UCSD-AML1 (cell line): ENCODE data around the gene RMP24.

Experiments
- DNase-seq: peaks from one replicate; lab custom pipeline; 2025; ENCODE audit not compliant: unreplicated experiment; lab: John Stamatoyannopoulos, UW

Gene RMP24

GRCh38 chr18:36025025-36025424 is 52.5 kb downstream of the RMP24 start:
- DNase-seq: no peak

- DNase-seq: no peak
These were observed 56.4 kb downstream of the RMP24 start for GRCh38 chr18:36028859-36029258.
